Fibroblast of gingiva (primary cell): ENCODE measurements around the gene PNLIPRP3.

Experiments used
- DNase-seq: peaks from one replicate; pipeline ENCODE4 v3.0.0-alpha.2; 2011; ENCODE audit warnings: low read depth

PNLIPRP3 gene

DNA sequence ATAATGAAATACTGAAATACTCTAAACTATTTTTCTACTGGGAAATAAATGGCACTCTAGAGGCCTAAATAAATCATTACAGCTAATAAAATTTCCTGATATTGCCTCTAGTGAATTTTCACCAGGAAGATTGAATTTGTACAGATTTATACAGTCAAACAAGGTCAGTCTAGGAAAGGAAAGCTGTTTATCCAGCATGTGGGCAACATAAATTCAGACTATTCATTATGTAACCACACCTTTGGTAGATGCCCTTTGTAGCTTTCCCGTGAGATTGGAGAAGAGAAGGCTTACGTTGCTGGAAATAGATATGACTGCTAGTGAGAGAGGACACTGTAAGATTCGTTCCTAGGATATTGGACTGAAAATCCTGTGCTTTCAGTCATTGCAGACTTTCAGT is 82.9 kb downstream of the PNLIPRP3 start:
- DNase-seq = no peak

DNA sequence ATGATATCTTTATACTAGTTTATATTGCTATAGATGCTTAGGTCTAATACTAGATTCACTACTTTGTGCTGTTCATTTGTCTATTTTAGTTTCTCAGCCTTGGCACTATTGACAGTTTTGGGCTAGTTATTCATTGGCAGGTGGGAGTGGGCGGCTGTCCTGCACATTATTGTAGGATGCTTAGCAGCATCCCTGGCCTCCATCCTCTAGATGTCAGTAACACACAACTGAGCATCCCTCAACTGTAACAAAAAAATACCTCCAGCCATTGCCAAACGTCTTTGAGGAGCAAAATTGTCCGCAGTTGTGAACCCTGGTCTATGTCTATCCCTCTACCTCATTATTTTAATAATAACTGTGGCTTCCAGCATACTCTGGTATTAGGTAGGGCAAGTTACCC is 83.7 kb downstream of the PNLIPRP3 start:
- DNase-seq = no peak

DNA sequence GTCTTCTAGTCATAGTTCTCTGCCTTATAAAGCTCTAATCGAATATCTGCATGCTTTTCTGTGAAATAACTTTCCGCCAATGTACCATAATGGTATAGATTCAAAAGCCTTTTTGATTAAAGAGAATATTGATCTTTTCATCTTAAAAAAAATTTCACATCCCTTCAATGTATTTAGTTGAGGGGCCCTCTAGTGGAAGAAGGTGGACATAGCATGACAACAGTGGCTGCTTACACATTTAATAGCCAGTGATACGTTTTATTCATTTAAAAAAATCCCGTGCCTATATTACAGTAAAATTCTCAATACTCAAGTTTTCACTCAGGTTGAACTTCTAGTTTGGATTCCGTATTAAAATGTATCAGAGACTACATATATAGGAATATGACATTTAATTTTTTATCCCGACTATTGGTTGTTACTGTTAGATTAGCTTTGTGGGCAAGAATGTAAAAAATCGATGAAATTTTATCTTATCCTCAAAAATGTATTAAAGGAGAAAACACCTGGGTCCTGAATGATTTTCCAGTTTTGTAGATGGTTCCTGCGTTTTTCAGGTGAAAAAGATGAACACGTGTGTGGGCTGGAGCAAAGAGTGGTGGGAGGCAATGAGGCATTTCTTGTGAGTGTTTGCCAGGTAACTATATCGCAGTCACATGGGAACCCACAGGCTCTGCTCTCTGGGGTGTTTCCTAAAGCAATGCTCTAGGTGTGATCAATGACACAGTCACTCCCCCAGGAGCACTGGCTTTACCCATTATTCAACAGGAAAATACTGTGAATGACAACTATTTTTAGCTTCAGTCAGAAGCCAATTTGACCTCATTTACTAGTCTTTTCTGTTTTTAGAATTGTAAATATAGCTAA is 94.0 kb downstream of the PNLIPRP3 start:
- DNase-seq = peak; percentile 11

- DNase-seq = no peak
Observed at GRCh38 chr10:116522803-116523381, 95.2 kb downstream of the PNLIPRP3 start.

DNA sequence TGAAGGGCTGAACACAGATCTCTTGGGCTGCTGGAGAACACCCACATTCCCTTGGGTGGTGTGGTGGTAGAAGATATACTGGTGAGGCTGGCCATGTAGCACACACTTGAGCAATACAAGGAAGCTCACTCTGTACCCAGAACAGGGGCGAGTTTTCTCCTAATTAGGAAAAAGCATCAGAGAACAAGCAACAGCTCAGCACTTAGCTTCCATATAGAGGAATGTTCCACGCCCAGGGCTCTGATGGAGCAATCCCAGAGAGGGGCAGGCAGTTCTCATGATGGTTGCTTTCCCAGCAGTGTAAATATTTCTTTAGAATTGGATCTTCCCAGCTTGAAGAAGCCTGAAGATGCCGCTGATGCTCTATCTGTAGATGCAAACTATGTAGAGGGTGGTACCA is 97.1 kb downstream of the PNLIPRP3 start:
- DNase-seq = no peak

DNA sequence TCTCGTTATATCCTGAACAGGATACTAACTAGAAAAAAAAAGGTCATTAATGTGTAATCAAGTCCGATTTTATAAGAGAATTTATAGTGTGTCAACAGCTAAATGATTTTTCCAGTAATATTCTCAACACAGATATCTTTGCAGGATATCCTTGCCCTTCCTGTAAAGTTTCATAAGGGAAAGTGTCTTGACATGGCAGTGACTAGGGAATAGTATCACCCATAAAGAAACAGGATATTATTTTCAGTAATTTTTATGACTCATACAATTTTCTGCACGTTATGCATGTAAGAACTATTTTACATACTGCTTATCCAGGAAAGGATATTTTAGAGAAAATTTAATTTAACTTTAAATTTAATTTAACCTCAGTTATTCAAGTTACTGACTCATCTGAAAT is 98.6 kb downstream of the PNLIPRP3 start:
- DNase-seq = no peak
